T-helper 2 cell (primary cell): ENCODE data around the gene CD22.

Experiments
- DNase-seq, 5 experiments: peaks; one replicate each; pipeline versions ENCODE4 v3.0.0 to v3.0.0-alpha.2; 2012 to 2022

CD22 gene

GRCh38 chr19:35392742-35393715 lies 64.0 kb downstream of the CD22 start:
- no peak for DNase-seq

- DNase-seq = no peak
Observed at GRCh38 chr19:35395382-35396199, 66.6 kb downstream of the CD22 start.

GRCh38 chr19:35396240-35396885 lies 67.4 kb downstream of the CD22 start:
- no peak for DNase-seq
